HTERT RPE-1 (cell line): ENCODE results near the gene CRKL.
"Not testable (repeated sequence)": the region's sequence is repeated elsewhere in the genome, so short reads cannot be mapped to it uniquely, and the experiment has no call there.

Source experiments
- in situ Hi-C: fragments of 300-500 bp; cut with MboI; formaldehyde crosslinking; loops from 4 replicates; pipeline ENCODE4 v1.14.3; 2020; ENCODE audit warnings: low sequenced_read_pairs

The CRKL gene

DNA sequence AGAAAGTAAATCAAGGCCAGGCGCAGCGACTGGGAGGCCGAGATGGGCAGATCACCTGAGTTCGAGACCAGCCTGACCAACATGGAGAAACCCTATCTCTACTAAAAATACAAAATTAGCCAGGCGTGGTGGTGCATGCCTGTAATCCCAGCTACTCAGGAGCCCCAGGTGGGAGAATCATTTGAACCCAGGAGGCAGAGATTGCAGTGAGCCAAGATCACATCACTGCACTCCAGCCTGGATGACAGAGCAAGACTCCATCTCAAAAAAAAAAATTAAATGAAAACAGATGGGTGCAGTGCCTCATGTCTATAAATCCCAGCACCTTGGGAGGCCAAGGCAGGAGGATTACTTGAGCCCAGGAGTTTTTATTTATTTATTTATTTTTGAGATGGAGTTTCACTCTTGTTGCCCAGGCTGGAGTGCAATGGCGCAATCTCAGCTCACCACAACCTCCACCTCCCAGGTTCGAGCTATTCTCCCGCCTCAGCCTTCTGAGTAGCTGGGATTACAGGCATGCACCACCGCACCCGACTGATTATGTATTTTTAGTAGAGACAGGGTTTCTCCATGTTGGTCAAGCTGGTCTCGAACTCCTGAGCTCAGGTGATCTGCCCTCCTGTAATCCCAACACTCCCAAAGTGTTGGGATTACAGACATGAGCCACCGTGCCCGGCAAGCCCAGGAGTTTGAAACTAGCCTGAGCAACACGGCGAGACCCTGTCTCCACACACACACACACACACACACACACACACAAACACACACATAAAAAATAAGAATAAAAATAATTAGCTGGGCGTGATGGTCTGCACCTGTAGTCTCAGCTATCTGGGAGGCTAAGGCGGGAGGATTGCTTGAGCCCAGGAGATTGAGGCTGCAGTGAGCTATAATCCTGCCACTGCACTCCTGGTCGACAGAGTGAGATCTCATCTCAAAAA, 15.8 kb upstream of the CRKL start:
- in situ Hi-C loops, result not testable (repeated sequence)

DNA sequence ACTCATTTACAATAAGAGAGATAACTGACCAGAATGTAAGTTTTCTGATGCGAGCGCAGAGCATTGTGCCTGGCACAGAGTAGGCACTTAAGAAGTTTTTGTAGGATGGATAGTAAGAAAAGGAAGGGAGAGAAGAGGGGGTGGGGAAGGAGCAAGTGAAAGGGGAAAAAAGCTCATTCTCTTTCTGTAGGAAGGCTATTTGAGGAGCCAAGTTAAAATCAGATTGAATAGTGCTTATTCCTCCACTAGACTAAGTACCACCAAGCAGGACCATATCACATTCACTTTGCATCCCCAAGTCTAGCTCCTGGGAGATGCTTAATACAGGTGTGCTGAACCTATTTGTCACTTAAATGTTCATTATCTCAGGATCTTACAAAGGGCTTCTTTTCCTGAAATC, 14.1 kb upstream of the CRKL start:
- in situ Hi-C loops, result no loop called here

DNA sequence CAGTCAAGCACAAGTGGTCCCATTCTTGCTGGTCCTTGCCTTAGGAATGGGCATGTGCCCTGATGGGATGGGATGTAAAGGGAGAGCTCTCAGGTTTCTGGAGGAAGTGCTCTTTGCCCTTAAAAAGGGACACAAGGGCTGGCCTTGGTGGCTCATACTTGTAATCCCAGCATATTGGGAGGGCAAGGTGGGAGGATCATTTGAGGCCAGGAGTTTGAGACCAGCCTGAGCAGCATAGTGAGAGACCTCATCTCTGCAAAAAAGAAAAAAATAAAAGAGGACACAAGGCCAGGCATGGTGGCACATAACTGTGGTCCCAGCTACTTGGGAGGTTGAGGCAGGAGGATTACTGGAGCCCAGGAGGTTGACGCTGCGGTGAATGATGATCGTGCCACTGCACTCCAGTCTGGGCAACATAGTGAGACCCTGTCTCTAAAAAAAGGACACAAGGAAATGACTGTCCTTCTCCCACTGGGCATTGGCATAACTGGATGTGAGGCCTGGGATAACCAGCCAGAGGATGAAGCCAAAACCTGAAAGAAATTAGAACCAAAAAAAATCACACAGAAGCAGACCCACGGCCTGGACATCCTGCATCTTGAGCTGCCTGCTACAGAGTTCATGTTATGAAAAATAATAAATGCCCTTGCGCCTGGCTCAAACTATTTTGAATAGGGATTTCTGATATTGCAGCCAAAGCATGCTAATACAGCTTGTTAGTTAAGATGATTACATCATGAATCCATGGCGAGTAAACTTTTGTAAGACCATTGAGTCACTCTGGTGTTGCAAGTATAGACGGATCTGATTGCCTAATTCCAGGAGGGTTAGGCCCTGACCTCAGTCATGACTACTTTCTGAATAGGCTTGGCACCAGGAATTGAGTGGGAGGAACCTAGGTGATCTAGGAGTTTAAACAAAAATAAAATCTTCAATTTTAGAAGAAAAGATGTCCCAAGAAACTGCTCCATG, 12.9 kb upstream of the CRKL start:
- in situ Hi-C loops, result no loop called here

DNA sequence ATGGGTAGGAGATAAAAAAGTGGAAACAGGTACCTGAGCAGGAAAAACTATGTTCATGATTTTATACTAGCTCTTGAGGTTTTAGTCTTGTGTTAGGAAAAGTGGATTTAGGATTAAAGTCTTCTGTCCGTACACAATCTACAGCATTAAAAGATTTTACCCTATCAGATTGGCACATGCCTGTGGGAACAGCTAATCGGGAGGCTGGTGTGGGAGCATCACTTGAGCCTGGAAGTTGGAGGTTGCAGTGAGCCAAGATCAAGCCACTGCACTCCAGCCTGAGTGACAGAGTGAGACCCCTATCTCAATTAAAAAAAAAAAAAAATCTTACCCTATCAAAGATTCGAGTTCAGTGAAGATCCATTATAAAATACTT, 12.2 kb upstream of the CRKL start:
- in situ Hi-C loops, result no loop called here

DNA sequence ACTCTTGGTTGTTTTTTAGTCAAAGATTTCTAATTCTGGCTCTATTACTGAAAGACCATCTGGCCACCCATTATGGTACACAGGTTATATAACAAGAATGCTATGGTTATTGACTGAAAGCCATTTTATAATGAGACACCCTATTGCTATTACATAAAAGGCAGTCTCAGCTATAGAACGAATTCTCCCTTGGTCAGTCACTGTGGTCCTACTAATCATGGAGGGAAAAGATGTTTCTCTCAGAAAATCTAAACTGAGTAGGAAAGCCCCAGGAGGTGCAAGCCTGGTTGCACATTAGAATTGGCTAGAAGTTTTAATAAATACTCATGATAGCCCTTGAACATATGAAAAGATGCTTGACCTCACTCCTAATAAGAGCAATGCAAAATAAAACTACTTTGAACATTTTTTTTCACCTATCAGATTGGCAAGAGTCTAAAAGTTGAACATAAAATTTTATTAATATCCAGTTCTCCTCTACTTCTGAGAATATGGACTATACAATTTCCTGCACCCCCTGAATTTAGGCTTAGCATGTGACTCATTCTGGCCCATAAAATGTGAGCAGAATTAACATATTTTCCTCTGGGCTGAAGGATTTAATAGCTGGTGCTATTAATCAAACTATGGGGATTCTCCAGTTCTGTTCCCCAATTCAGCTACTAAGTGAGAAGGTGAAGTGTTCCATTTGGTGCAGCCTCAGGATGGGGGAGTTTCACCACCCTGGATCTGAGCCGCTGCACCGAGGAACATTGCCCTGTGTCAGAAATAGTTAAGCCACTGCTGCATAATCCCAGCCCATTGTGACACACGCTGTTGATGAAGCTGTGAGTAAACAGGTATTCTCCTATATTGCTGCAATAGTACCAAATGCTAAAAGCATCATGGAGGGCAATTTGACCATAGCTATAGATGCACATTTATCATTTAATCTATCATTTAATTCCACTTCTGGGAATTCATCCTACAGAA, 11.5 kb upstream of the CRKL start:
- in situ Hi-C loops, result no loop called here

DNA sequence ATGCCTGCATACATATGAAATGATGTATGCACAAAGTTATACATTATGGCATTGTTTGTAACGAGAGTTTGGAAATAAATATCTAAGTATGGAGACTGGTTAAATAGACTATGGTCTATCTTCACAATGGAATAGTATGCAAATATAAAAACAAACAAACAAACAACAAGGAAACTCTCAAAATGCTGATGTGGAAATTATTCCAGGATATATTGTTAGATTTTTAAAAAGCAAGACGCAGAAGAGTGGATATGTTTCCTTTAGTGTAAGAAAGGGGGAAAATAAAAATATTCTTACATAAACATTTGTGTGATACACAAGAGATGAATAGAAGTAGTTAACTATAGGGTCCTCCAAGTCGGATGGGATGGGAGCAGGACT, 10.8 kb upstream of the CRKL start:
- in situ Hi-C loops, result no loop called here

DNA sequence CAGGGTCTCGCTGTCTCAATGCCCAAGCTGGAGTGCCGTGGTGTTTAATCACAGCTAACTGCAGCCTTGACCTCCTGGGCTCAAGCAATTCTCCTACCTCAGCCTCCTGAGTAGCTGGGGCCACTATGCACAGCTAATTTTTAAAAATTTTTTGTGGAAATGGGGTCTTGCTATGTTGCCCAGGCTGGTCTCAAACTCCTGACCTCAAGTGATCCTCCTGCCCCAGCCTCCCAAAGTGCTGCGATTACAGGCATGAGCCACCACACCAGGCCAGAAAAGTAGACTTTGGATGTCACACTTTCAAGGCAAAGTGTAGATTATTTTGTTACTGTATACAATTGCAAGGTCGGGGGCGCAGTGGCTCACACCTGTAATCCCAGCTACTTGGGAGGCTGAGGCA, 8.5 kb upstream of the CRKL start:
- in situ Hi-C loops, result not testable (repeated sequence)

DNA sequence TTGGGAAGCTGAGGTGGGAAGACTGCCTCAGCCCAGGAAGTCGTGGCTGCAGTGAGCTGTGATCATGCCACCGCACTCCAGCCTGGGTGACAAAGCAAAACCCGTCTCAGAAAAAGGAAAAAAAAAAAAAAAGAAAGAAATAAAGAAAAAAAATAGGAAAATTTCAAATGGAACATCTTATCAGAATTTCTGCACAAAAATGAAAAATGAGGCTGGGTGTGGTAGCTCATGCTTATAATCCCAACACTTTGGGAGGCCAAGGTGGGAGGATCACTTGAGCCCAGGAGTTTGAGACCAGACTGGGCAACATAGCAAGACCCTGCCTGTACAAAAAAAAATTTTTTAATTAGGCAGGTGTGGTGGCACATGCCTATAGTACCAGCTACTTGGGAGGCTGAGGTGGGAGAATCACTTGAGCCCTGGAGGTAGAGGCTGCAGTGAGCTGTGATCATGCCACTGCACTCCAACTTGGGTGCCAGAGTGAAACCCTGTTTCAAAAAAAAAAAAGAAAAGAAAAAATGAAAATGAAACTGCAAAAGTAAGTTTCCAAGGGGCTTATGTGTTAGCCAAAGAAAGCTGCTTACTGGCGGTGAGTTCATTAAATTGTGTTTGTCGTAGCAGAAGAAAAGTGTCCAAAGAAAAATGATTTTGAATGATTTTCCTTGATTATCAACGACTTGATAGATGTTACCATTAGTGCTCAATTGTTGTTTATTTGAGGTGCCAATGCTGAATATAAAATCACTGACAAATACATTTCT, 7.5 kb upstream of the CRKL start:
- in situ Hi-C loops, result no loop called here

DNA sequence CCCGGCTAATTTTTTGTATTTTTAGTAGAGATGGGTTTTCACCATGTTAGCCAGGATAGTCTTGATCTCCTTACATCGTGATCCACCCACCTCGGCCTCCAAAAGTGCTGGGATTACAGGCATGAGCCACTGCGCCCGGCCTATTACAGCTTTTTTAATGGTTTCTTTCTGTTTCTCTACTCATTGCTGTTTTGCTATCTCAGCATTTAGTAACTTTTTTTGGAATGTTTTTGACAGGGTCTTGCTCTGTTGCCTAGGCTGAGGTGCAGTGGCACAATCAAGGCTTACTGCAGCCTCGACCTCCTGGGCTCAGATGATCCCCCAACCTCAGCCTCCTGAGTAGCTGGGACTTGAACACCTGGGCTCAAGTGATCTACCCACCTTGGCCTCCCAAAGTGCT, 4.7 kb upstream of the CRKL start:
- in situ Hi-C loops, result no loop called here

DNA sequence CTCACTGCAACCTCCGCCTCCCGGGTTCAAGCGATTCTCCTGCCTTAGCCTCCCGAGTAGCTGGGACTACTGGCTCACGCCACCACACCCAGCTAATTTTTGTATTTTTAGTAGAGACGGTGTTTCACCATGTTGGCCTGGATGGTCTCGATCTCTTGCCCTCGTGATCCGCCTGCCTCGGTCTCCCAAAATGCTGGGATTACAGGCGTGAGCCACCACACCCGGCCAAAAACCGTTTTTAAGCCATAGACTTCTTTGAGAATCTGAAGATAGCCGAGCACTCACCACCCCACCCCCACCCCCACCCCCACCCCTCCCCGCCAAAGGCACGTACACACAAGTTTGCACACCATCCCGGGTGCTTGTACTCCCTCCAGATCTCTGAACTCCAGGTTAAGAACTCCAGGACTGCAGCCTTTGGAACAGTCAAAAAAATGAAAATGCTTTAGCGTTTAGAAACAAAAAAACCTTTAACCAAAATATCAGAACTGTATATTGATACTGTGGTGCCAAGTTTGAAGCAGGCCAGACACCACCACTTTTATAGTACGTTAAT, 1.5 kb downstream of the CRKL start:
- in situ Hi-C loops, result no loop called here

DNA sequence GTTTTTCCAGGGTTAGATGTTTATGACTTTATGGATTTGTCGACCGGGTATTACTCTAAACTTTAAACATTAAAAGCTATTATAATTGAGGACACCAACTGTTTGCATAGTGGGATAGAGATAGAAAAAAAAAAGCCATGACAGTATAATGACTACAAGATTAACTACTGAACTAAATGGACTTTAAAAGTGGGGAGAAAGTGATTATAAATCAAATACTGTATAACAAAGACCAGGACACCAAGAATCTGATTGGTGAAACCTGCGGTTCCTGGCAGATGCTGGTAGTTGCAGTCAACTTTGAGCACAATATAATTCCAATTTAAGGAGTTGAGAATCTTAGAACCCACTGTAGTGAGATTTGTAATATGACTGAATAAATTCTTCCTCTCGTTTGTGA, 2.5 kb downstream of the CRKL start:
- in situ Hi-C loops, result no loop called here

DNA sequence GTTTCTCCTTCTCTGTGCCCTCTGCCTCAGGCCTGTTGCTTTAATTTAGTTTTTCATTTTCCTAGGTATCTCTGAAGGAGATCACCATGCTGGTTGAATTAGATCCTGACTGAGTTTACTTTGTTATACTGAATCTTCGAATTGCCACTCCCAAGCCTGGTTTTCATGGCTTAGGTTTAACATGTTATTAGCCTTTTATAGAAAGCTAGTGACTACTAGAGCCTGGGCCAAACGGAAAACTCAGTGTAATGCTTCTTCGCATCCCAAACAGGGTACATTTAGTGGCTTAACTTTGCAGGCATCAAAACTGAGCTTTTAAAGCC, 3.6 kb downstream of the CRKL start:
- in situ Hi-C loops, result no loop called here

DNA sequence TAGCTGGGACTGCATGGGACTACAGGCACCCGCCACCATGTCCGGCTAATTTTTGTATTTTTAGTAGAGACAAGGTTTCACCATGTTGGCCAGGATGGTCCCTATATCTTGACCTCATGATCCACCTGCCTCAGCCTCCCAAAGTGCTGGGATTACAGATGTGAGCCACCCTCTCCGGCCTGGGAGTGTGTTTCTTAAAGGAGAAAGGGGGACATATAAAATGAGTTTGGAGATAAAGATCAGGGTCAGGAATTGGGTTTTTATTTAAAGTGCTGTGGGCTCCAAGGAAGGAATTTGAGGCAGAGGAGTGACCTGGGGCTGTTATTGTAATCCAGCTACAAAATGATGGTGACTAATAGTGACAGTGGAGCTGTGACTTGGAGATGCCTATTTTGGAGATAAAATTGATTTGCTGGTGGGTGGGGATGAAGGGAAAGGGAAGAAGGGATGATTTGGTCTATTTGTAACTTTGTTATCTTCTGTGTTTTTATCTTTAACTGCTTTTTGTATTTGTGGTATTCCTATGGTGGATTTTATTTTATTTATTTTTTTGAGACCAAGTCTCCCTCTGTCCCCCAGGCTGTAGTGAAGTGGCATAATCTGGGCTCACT, 5.0 kb downstream of the CRKL start:
- in situ Hi-C loops, result no loop called here

DNA sequence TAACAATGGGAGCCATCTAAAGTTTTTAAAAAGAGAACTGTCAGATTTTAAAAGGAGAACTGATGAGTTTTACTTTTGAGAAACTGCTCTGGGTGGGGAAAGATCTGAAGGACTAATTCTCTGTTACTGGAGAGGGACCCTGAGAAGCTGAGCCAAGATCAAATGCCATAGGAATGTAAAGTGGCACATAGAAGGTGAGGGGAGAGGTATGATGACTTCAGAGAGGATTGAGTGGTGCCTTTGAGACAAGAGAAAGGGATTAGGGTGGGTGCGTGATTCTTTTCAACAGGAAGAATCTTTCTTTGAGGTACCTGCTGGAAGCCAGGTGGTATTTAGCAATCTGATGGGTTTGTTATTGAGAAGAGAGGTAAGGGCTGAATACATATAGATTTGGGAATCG, 9.0 kb downstream of the CRKL start:
- in situ Hi-C loops, result no loop called here

DNA sequence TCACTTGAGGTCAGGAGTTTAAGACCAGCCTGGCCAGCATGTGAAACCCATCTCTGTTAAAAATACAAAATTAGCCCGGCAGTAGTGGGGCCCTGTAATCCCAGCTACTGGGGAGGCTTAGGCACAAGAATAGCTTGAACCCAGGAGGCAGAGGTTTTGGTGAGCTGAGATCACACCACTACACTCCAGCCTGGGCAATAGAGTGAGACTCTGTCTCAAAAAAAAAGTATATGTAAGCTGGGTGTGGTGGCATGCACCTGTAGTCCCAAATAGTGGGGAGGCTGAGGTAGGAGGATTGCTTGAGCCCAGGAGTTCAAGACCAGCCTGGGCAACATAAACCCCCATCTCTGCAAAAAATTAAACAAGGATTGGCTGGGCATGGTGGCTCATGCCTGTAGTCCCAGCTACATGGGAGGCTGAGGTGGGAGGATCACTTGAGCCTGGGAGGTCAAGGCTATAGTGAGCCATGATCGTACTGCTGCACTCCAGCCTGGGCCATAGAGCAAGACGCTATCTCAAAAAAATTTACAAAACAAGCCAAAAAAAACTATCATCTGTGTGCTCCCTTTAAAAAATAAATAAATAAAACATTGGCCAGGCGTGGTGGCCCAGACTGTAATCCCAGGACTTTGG, 10.8 kb downstream of the CRKL start:
- in situ Hi-C loops, result no loop called here

DNA sequence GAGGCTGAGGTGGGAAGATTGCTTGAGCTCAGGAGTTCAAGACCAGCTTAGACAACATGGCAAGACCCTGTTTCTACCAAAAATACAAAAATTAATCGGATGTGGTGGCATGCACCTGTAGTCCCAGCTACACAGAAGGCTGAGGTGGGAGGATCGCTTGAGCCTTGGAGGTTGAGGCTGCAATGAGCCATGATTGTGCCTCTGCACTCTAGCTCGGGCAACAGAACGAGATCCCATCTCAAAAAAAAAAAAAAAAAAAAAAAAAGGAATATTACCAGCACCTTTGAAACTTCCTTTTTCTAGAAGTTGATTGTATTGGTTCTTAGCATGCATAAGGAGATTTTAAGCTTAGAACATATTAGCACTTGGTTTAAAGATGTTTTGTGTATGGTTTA, 11.4 kb downstream of the CRKL start:
- in situ Hi-C loops, result no loop called here

DNA sequence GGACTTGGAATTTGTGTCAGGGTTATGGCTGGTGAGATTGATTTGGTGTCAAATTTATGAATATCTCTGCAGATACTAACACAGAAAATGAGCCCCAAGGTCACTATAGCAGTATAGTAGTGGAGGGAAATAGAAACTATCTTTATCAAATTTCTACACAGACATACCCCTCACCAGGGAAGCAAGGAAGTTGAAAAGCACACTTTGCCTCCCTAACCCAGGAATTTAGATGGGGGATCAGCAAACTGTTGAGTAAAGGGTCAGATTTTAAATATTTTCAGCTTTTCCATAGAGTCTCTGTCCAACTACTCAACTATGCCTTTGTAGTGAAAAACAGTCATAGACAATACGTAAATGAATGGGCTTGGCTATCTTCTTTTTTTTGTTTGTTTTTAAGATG, 12.8 kb downstream of the CRKL start:
- in situ Hi-C loops, result no loop called here

DNA sequence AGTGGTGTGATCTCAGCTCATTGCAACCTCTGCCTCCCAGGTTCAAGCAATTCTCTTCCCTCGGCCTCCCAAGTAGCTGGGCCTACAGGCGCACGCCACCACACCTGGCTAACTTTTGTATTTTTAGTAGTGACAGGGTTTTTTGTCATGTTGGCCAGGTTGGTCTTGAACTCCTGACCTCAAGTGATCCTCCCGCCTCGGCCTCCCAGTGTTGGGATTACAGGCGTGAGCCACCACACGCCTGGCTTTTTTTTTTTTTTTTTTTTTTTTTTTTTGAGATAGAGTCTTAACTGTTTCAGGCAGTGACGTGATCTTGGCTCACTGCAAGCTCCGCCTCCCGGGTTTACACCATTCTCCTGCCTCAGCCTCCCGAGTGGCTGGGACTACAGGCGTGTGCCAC, 13.2 kb downstream of the CRKL start:
- in situ Hi-C loops, result not testable (repeated sequence)

DNA sequence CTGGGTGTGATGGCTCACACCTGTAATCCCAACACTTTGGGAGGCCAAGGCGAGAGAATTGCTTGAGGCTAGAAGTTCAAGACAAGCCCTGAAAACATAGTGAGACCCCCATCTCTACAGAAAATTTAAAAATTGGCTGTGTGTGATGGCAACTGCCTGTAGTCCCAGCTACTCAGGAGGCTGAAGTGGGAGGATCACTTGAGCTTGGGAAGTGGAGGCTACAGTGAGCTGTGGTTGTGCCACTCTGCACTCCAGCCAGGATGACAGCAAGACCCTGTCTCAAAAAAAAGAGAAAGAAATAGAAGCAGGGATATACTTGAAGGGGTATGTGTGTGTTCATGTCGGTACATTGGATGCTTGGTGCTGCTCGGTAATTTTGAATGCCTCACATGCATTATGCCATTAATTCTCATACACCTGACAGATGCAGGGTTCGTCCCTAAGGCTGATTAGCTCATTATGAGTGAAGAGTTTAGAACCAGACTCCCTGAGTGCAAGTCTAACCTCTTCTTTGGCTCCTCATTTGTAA, 14.0 kb downstream of the CRKL start:
- in situ Hi-C loops, result no loop called here
